DOHH2 (cell line): ENCODE data around the gene RCOR1.

Experiments used
- H3F3A ChIP-seq: fragments of 200-600 bp; sonication (generic), shearing (Covaris generic); 2 replicates; pipeline ENCODE4 v1.6.0; 2016; ENCODE audit warnings: antibody characterized with exemption, mild to moderate bottlenecking; ENCODE audit not compliant: control insufficient read depth, insufficient read depth
- H3K27ac ChIP-seq: fragments of 200-600 bp; sonication (generic); 2 replicates; pipeline ENCODE4 v1.5.1; 2014; ENCODE audit warnings: low read depth, mild to moderate bottlenecking, low read length, moderate library complexity
- H3K27me3 ChIP-seq: fragments of 200-600 bp; sonication (generic); 2 replicates; pipeline ENCODE4 v1.6.1; 2014; ENCODE audit warnings: mild to moderate bottlenecking, low read length, mixed read lengths; ENCODE audit not compliant: control insufficient read depth
- H3K36me3 ChIP-seq: fragments of 200-600 bp; sonication (generic); 2 replicates; pipeline ENCODE4 v1.6.1; 2014; ENCODE audit warnings: mild to moderate bottlenecking, low read length, moderate library complexity, mixed read lengths; ENCODE audit not compliant: control insufficient read depth
- H3K4me1 ChIP-seq: fragments of 200-600 bp; sonication (generic); 2 replicates; pipeline ENCODE4 v1.6.1; 2014; ENCODE audit warnings: mild to moderate bottlenecking, low read length, mixed read lengths; ENCODE audit not compliant: control insufficient read depth
- H3K4me2 ChIP-seq: fragments of 200-600 bp; sonication (generic); 2 replicates; pipeline ENCODE4 v1.6.0; 2014; ENCODE audit warnings: mild to moderate bottlenecking, low read length, moderate library complexity
- H3K4me3 ChIP-seq: fragments of 200-600 bp; sonication (generic); 2 replicates; pipeline ENCODE4 v1.5.1; 2014; ENCODE audit warnings: mild to moderate bottlenecking, low read length, mixed read lengths
- H3K79me2 ChIP-seq: fragments of 200-600 bp; sonication (generic); 2 replicates; pipeline ENCODE4 v1.6.1; 2014; ENCODE audit warnings: mild to moderate bottlenecking, low read length, mixed read lengths; ENCODE audit not compliant: control insufficient read depth
- H3K9me2 ChIP-seq: fragments of 200-600 bp; sonication (generic); replicated peaks from 2 replicates; pipeline ENCODE4 v1.6.1; 2014; ENCODE audit warnings: mild to moderate bottlenecking, low read length, mixed read lengths; ENCODE audit not compliant: control insufficient read depth
- H3K9me3 ChIP-seq: fragments of 200-600 bp; sonication (generic); 2 replicates; pipeline ENCODE4 v1.6.1; 2014; ENCODE audit warnings: antibody characterized with exemption, low read length, mixed read lengths; ENCODE audit not compliant: control insufficient read depth, insufficient read depth
- H4K20me1 ChIP-seq: fragments of 200-600 bp; sonication (generic); 2 replicates; pipeline ENCODE4 v1.6.0; 2014; ENCODE audit warnings: low read depth, mild to moderate bottlenecking, antibody characterized with exemption, low read length, moderate library complexity; ENCODE audit not compliant: control insufficient read depth, insufficient read depth
- EZH2phosphoT487 ChIP-seq: fragments of 200-600 bp; sonication (generic); IDR thresholded peaks from 2 replicates; pipeline ENCODE4 v1.6.1; 2017; ENCODE audit warnings: borderline replicate concordance, mild to moderate bottlenecking, antibody characterized with exemption, low read length, moderate library complexity, mixed read lengths
- TF ChIP-seq, protein P1 (sequence below): fragments of 200-600 bp; sonication (generic); IDR thresholded peaks from one replicate; pipeline ENCODE4 v1.5.1; 2014; ENCODE audit warnings: antibody characterized with exemption, mild to moderate bottlenecking, low read depth, low read length; ENCODE audit not compliant: poor library complexity, severe bottlenecking

RCOR1 gene

DNA sequence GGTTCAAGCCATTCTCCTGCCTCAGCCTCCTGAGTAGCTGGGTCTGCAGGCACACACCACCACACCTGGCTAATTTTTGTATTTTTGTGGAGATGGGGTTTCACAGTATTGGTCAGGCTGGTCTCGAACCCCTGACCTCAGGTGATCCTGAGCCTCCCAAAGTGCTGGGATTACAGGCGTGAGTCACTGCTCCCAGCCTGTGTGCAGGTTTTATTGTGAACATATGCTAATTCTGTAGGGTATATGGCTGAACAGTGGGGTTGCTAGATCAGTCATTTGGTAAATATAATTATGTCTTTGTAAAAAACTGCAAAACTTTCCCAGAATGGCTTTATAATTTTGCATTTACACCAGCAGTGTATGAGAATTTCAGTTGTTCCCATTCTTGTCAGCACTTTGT is 85.9 kb downstream of the RCOR1 start:
- Histone ChIP-seq H3K9me2 (no peaks in the 10 kb centered on the region), H3F3A (peaks cover 14% of the 10 kb centered on the region), H3K4me1 (peaks cover 8% of the 10 kb centered on the region), H3K4me2 (no peak overlapping the region), H3K36me3 (peaks cover 12% of the 10 kb centered on the region), H3K4me3 (no peak overlapping the region), H3K9me3 (no peaks in the 10 kb centered on the region), H3K27me3 (no peaks in the 10 kb centered on the region), H3K79me2 (peaks cover 61% of the 10 kb centered on the region), H3K27ac (no peak overlapping the region), H4K20me1 (no peaks in the 10 kb centered on the region)
- TF ChIP-seq EZH2phosphoT487: no peak
- TF ChIP-seq, protein P1, sequence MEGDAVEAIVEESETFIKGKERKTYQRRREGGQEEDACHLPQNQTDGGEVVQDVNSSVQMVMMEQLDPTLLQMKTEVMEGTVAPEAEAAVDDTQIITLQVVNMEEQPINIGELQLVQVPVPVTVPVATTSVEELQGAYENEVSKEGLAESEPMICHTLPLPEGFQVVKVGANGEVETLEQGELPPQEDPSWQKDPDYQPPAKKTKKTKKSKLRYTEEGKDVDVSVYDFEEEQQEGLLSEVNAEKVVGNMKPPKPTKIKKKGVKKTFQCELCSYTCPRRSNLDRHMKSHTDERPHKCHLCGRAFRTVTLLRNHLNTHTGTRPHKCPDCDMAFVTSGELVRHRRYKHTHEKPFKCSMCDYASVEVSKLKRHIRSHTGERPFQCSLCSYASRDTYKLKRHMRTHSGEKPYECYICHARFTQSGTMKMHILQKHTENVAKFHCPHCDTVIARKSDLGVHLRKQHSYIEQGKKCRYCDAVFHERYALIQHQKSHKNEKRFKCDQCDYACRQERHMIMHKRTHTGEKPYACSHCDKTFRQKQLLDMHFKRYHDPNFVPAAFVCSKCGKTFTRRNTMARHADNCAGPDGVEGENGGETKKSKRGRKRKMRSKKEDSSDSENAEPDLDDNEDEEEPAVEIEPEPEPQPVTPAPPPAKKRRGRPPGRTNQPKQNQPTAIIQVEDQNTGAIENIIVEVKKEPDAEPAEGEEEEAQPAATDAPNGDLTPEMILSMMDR: no peak

DNA sequence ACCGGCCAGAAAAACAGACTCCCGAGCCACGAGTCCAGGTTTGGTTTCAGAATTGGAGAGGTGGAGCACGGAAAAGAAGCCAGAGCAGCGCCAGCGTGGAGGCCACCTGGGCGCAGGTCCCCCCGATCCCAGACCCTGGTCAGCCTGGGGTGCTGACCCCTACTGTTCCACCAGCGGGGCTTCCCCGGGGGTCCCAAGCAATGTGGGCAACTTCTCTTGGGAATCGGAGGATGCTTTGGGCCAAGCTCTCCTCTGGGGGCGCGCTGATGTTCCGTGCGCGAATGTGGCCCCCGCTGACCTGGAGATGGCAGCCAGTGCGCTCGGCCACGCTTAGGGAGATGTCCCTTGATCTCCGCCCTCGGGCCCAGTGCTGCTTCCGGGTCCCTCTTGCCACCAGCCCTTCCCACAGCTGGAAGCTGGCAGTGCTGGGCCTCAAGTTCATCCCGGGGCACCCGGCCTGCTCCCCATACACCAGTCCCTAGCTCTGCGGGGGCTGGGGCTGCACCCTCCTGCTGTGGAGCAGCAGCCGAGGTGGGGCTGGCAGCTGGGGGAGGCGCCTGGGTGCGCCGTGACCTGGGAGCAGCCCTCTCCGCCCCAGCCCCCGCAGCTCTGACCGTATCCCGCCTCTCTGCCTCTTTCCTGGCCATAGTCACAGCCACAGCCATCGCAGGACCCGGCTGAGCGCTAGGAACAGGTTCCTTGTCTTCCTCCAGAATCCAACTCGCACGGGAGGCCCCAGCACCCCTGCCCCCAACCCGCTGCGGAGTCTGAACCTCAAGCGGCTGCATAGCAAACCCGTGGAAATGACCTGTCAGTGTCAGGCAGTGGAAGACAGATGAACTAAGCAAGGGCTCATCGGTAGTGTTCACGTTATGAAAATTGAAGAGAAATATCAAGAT is 91.2 kb downstream of the RCOR1 start:
- Histone ChIP-seq H3K4me1 (peaks cover 27% of the 10 kb centered on the region), H3K79me2 (peaks cover 72% of the 10 kb centered on the region), H3F3A (peaks cover 11% of the 10 kb centered on the region), H3K27me3 (no peaks in the 10 kb centered on the region), H3K36me3 (peaks cover 15% of the 10 kb centered on the region), H3K27ac (no peak overlapping the region), H3K9me3 (no peaks in the 10 kb centered on the region), H3K9me2 (no peaks in the 10 kb centered on the region), H4K20me1 (peaks cover 7% of the 10 kb centered on the region; the same call in 1 of the 2 replicates), H3K4me2 (no peak overlapping the region), H3K4me3 (no peak overlapping the region)
- no peak for TF ChIP-seq EZH2phosphoT487
- TF ChIP-seq, protein P1: no peak

DNA sequence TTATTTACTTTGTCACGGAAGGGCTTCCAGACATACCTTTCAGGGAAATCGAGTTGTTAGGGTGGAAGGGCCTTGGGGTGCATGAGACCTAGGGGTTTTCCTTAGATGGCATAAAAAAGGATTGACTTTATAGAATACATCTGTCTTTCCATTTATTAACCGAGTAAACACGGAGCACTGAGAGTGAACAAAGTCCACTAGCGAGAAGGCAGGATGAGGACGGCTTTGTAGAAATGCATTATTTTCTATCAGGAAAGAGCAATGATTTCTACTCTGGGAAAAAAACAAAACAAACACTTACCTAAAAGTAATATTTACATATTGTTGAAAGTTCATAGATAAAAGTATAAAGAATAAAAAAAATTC is 91.8 kb downstream of the RCOR1 start:
- Histone ChIP-seq H3K4me3 (no peak overlapping the region), H3F3A (peaks cover 8% of the 10 kb centered on the region; the same call in 1 of the 2 replicates), H3K4me2 (no peak overlapping the region), H3K36me3 (peaks cover 15% of the 10 kb centered on the region), H3K27me3 (no peaks in the 10 kb centered on the region), H3K9me3 (no peaks in the 10 kb centered on the region), H3K9me2 (no peaks in the 10 kb centered on the region), H3K27ac (no peak overlapping the region), H3K4me1 (peaks cover 28% of the 10 kb centered on the region), H4K20me1 (peaks cover 12% of the 10 kb centered on the region; the same call in 1 of the 2 replicates), H3K79me2 (peaks cover 72% of the 10 kb centered on the region)
- no peak for TF ChIP-seq EZH2phosphoT487
- TF ChIP-seq, protein P1: no peak
